Mammary epithelial cell (primary cell): ENCODE results near the gene TNS1.

Experiments used
- EZH2 ChIP-seq: IDR thresholded peaks from 2 replicates; pipeline ENCODE4 v1.6.1; 2012; ENCODE audit warnings: low read length, inconsistent platforms, borderline replicate concordance
- TF ChIP-seq, protein P1 (sequence below), 2 donors: IDR thresholded peaks in 1 of 2; conservative IDR thresholded peaks in 1 of 2; 2 replicates each; pipeline ENCODE4 v1.5.1; 2011 to 2012; ENCODE audit warnings: inconsistent platforms in 2 of 2, low read length in 2 of 2, mild to moderate bottlenecking in 2 of 2, control low read depth in 1 of 2, low read depth in 1 of 2; ENCODE audit not compliant: insufficient read depth in 1 of 2; ENCODE audit errors: extremely low read depth in 1 of 2

GRCh38 chr2:218031261-218031660 lies 28.5 kb upstream of the TNS1 start:
- TF ChIP-seq, protein P1, sequence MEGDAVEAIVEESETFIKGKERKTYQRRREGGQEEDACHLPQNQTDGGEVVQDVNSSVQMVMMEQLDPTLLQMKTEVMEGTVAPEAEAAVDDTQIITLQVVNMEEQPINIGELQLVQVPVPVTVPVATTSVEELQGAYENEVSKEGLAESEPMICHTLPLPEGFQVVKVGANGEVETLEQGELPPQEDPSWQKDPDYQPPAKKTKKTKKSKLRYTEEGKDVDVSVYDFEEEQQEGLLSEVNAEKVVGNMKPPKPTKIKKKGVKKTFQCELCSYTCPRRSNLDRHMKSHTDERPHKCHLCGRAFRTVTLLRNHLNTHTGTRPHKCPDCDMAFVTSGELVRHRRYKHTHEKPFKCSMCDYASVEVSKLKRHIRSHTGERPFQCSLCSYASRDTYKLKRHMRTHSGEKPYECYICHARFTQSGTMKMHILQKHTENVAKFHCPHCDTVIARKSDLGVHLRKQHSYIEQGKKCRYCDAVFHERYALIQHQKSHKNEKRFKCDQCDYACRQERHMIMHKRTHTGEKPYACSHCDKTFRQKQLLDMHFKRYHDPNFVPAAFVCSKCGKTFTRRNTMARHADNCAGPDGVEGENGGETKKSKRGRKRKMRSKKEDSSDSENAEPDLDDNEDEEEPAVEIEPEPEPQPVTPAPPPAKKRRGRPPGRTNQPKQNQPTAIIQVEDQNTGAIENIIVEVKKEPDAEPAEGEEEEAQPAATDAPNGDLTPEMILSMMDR (conservative IDR thresholded peaks at IDR 0.05 in 1 of 2, IDR thresholded peaks at IDR 0.05 in 1 of 2; ENCODE audit: extremely low read depth in 1 of 2, insufficient read depth in 1 of 2, low read depth in 1 of 2, low read length in 2 of 2): no peak
- TF ChIP-seq EZH2: no peak
